ENCODE results near the gene VEZF1.
"Not testable (repeated sequence)": the region's sequence is repeated elsewhere in the genome, so short reads cannot be mapped to it uniquely, and the experiment has no call there.

Gene VEZF1

GRCh38 chr17:57972151-57972550, 15.9 kb downstream of the VEZF1 start:
- no peak for DNase-seq

GRCh38 chr17:57971572-57971971, 16.5 kb downstream of the VEZF1 start:
- DNase-seq: no peak

DNA sequence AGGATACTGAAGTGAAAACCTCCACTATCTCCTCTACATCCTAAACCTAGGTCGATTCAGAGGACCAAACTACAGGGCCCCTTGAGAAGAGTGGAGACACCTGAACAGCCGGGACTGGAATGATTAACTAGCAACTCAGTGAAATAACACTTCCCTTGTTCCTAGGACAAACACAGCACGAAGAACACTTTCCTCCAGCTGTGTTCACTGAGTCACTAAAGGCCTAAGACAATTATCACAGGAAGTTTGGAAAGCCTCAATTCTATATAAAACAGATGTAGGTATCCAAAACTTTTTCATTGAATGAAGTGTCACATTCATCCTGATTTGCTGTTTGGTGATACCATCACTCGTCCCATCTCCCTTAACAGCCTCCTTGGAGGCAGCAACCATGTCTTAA, 17.3 kb downstream of the VEZF1 start:
- no peak for DNase-seq

DNA sequence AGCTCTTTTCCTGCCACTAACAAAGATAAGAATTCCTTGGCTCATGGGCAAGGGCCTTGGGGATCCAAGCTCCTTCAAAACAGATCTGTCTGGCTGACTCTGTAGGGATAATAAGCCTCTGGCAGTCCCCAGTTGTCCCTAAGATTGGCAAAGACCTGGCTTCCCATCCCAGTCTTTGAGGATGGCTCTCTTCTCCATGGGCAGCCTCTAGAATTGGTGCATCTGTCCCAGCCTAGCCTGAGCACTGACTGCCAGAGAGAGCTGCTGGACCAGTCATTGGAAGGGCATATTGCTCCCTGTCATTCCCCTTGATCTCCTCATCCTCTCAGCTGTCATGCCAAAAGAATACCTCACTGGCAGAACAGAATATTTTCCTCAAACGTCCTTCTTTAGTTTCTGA, 19.6 kb downstream of the VEZF1 start:
- DNase-seq: no peak

DNA sequence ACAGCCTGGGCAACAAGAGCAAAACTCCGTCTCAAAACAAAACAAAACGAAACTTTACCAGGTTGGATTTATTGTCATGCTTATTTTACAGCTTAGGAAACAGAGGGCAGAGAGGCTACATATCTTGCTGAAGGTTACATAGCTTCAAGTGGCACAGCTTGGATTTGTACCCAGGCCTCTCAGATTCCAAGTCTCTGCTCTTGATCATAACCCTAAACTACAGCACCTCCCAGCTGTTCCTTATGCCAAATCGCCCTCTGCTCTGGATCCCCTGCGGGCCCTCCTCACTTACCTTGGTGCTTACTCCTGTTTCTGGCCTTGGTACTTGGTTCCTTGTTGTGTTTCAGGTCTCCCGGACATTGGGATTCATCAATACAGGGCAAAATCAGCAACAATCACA, 21.2 kb downstream of the VEZF1 start:
- no peak for DNase-seq

DNA sequence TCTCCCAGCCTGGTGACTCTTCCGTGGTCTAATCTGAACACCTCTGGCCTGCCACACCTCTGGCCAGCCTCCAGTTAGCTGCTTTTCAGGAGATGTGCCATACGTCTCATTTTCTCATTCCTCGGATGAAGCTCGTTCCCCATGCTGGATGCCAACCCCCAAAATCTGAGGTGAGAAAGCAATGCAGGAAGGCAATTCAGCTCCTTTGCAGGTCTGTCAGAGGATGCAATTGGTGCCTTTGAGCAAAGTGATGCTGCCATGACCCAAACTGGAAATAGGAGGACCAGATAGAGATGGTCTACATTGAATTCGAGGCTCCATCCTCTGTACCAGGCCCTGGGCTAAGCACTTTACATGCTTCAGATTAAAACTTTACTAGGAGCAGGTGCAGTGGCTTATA, 21.8 kb downstream of the VEZF1 start:
- no peak for DNase-seq

- no peak for DNase-seq
Observed at GRCh38 chr17:57965521-57966160, 22.4 kb downstream of the VEZF1 start.

- DNase-seq: no peak
Observed at GRCh38 chr17:57963149-57963511, 24.9 kb downstream of the VEZF1 start.

- DNase-seq: no peak
Observed at GRCh38 chr17:57962279-57963148, 25.5 kb downstream of the VEZF1 start.

GRCh38 chr17:57959929-57960328, 28.1 kb downstream of the VEZF1 start:
- DNase-seq: no peak

- not testable (repeated sequence) for DNase-seq
Observed at GRCh38 chr17:57958391-57958790, 29.7 kb downstream of the VEZF1 start.

DNA sequence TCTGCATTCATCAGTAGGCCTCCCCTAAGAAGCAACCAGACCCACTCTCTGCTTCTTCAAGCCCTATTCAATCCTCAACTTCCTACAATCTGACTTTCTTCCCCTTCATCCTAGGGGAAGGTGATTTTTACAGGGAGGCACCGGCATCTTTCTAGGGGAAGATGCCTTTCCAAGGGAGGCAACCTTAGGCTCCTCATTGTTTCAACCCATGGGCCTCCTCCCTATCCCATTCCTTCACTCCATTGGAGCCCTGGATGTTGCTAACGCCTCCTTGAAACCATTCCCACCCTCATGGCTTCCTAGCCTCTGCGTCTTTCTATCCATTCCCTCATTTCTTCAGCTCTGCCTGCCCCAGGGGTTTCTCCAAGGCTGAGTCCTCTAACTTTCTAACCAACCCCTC, 30.2 kb downstream of the VEZF1 start:
- DNase-seq: no peak

GRCh38 chr17:57957120-57957850, 30.8 kb downstream of the VEZF1 start:
- DNase-seq: no peak

DNA sequence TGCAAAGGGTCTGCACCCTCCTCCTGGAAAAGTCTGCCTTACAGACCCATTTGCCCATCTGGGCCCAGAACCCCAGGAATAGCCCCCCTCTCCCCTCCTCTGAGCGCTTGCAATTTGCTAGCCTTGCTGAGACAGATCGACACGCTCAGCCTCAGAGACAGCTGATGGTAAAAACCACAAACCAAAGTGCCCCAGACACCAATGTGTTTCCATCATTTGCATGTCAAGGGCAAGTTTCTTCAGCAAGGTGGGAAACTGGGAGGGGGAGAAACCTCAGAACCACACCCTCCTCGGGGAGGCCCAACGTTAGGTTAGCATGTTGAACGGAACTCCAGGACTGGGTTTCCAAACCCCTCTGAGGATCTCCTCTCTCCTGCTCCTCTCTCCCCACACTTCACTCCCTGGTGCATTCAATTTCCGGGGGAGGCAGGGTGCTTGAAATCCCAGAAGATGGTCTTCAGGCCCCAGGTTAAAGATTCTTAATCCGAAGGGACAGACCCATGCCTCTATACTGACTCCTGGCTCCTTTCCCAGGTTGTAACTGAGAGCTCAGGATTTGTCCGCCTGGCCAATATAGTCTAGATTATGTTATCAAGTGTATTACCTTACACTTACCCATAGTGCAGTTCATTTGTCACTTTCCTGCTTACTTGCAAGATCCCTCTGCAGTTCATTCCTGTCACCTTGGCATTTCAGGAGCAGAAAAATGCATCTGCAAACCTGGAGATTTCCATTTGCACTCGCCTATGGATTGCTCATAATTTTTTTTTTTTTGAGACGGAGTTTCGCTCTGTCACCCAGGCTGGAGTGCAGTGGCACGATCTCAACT, 31.5 kb downstream of the VEZF1 start:
- no peak for DNase-seq

DNA sequence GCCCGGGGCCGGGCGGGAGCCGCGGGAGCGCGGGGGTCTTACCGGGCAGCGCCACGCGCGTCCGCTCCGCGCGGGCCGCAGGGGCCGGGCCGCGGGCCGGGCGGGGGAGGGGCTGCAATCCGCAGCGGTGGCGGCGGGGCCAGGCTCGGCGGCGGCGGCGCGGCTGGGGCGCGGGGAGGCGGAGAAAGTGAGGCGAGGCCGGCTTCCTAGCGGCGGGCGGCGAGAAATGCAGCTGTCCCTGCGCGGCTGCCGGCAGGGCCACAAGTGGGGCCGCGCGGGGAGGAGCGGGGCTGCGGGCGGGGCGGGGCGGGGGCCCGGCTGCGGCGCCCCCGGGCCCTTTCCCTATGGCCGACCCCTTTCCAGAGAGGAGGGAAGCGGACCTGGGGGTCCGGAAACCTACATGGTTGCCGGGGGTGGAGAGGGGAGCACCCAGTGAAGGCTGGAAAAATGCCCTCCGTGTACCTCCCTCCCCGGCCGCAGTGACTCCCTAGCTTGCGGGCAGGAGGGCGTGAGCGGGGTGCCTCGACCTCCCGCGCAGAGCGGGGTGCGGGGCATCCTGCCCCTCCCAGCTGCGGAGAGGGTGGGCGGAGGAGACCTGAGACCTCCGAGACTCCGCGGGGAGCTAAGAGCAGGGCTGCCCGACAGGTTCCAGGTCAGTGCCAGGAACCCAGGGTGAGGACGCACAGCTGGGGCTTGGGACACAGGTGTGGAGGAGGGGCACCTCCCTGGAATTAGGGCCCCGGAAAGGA, 32.7 kb downstream of the VEZF1 start, which contains the start of gene CUEDC1:
Gene CUEDC1, minus strand, starts transcription at position 230 of the 749 bp plus-strand sequence. CDS start 69,848 bp downstream, outside the sequence.
- peak; percentile 19 for DNase-seq

DNA sequence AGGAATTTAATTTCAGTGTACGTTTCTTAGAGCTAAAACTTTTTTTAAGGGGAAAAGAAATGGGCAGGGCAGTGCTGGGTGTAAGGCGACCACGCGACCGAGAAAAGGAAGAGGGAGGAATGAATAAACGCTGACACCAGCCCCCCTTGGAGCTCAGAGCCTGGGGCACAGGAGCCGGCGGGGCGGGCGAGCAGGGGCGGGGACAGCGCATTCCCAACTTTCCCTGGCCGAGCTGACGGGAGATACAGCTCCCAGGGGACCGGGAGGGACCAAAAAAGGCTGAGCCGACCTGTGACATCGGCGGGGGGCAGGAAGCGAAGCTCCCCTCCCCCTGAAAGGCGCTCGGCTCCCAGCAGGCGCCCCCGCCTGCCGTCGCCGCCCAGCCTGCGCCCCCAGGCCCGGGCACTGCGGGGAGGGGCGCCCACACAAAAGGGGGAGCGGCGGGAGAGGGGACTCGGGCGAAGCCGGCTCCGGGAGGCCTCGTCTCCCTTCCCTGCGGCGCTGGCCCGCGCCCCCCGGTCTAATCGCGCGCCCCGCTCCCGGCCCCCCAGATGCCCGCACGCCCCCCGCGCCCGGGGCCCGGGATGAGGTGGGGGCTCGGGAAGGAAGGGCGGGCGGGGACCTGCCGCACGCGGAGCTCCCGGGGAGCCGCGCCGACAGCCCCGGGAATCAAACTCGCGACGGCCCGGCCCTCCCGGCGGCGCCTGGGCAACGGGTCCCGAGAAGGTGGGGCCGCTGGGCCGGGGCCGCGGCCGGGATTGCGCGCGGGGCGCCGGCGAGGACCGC, 33.5 kb downstream of the VEZF1 start:
- DNase-seq: peak; percentile 40

DNA sequence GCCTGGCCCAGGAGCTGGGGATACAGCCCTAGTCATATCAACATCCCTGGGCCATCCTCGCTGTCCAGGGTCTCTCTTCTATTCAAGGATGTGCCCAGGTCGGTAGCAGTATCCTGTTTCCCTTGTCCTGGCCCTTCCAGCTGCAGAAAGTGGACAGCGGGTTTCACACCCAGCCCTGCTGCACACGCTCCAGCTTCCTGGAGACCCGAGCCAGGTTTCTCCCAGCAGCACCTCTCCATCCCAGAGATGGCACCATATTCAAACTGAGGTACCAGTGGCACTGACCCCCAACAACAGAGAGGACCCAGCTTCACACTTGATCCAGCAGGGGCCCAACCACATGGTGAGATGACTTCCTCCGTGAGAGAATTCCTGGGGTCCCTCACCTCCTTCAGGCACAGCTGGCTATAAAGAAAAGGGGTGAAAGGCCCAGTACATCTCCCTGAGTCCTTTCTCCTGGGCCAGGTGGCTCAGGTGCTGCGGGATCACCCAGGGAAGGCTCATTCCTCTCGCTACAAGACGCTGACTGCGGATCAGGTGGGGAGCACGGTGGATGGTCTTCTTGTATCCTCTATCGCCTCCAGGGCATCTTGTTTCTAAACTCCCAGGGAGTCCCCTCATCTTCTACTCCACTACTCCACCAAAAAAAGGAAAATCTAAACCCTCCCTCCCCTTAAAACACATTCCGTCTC, 34.2 kb downstream of the VEZF1 start:
- no peak for DNase-seq

- DNase-seq: no peak
Observed at GRCh38 chr17:57953219-57953618, 34.8 kb downstream of the VEZF1 start.

GRCh38 chr17:57949649-57950048, 38.4 kb downstream of the VEZF1 start:
- DNase-seq: no peak

Data from kidney glomerular epithelial cell (primary cell).